ENCODE measurements around the gene ACVR2B. TPM values are rescaled to one million over a fixed set of nuclear protein-coding genes. Genes with fewer than 3 reads are reported as not detected.

The ACVR2B gene
- total and polyA plus RNA-seq, 7 experiments from 2014 or later, result 0.71 to 14.0 (median 7.5) TPM

DNA sequence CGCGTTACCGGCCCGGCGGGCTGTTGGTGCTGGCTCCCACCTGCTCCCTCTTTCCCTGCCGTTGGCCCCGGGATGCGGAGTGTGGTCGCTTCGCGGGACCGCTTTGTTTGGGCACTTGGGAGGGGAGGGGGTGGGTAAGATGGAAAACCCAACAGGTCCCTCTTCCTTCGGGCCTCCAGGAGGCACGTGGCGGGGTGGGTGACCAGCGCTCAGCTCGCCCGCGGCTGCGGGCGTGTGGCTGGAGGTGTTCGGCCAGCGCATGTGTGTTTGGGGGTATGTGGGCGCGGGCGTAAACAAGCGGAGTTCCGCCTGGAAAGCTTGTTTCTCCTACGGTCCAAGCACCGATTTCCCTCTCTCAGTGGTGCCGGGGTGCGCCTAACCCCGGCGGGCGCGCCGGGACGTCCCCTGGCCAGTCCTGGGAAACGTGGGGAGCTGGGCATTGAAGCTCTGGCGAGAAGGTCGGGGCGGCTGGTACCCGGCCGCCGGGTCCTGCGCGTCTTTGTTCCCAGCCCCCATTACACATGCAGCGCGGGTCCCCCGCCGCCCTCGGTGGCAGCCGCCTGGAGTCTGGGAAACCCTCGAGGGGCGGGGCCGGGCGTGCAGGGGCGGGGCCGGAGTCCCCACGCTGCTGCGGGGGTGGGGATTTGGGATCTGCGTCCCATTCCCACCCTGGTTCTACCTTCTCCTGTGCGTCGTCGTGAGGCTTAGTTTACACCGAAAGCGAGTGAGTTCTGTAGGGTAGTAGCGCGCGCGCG is 1.4 kb downstream of the ACVR2B start:
- H3K27me3 Mint-ChIP-seq, result peaks cover 0 to 14% (median 0%) of the 10 kb centered on the region in 5 donors
- CTCF ChIA-PET, result interaction anchor here (1.4 to 1.9 kb wide), 3 partner anchors 25 to 109 kb away, joined by 4 to 13 read pairs (median 9); partner anchors contain the start of gene XYLB
- H3K4me3 ChIP-seq (ENCODE audit: low read length), result peak overlapping the region; percentile 74
- peaks cover 0 to 8% (median 3%) of the 10 kb centered on the region in 11 donors for H3K9me3 Mint-ChIP-seq
- H3K4me1 ChIP-seq (ENCODE audit: control insufficient read depth in 2 of 2, insufficient read depth in 2 of 2, low read length in 2 of 2), result peaks cover 5 to 12% of the 10 kb centered on the region in 2 donors
- H3K36me3 ChIP-seq (ENCODE audit: control insufficient read depth in 2 of 3, insufficient read depth in 3 of 3, low read length in 3 of 3), result no peaks in the 10 kb centered on the region
- POLR2A ChIA-PET, result interaction anchor here (1.1 kb wide), 1 partner anchor 109 kb away, joined by 3 read pairs; the partner anchor contains the start of gene XYLB
- peak overlapping the region; percentile 88 to 99 (median 97) for H3K4me3 Mint-ChIP-seq
- no peaks in the 10 kb centered on the region for H3K27me3 ChIP-seq (ENCODE audit: control insufficient read depth in 2 of 2, insufficient read depth in 2 of 2, low read length in 2 of 2)
- H3K4me1 Mint-ChIP-seq, result peaks cover 7 to 40% (median 25%) of the 10 kb centered on the region in 7 donors
- H3K27ac Mint-ChIP-seq, result peak overlapping the region; percentile 52 to 95 (median 84)
- intact Hi-C loops (cut with micrococcal nuclease), result loop anchor here (1.0 to 2.0 kb wide), 8 partner anchors 24 to 318 kb away; partner anchors contain the start of genes XYLB (in 2 of the 2), ACAA1 (in 1 of the 2) and EXOG (in 1 of the 2)
- peak in 6 of 9 donors; percentile 10 to 52 (median 46) for DNase-seq
- peaks cover 0 to 4% (median 0%) of the 10 kb centered on the region in 5 donors for H3K36me3 Mint-ChIP-seq
- ATAC-seq, result no peak
- no peaks in the 10 kb centered on the region for H3K9me3 ChIP-seq (ENCODE audit: control insufficient read depth in 2 of 3, low read length in 3 of 3)
- peak overlapping the region; percentile 60 for H3K27ac ChIP-seq (ENCODE audit: low read depth, low read length)

DNA sequence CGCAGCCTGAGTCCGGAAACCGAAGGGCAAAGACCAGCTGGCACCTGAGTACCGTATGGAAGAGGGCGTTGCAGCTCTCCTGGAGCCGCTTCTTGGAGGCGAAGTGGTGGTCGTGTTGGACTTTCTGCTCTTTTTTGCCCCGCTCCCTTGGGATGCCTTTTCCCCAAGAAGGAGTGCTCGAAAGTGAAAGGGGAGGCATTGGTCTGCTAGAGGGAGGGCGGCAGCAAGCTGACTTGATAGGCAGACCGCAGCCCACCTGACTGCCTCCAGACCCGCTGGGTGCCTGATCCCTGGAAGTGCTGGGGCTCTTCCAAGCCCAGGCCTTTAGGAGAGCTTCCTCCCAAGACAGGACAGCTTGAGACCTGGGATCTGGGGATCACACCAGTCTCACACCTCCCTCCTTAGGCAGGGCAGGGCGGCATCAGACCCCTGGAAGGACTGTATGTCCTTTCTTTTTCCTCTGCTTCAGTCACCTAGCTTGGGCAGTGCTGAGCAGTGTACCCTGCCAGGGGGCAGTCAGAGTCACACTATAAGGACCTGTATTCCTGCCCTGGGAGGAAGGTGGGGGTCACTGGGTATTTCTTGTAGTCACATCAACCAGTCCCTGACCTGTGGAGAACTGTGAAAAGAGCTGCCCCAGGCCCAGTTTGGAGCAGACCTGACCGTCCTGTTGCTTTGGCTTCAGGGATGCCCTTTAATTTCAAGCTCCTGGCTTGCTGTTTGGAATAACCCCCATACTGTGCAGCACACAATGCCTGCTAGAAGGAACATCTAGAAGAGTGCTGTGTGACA is 2.1 kb downstream of the ACVR2B start:
- H3K4me1 Mint-ChIP-seq, result peaks cover 7 to 40% (median 25%) of the 10 kb centered on the region in 7 donors
- Histone ChIP-seq H3K36me3 (ENCODE audit: control insufficient read depth in 2 of 3, insufficient read depth in 3 of 3, low read length in 3 of 3) (no peaks in the 10 kb centered on the region), H3K27me3 (ENCODE audit: control insufficient read depth in 2 of 2, insufficient read depth in 2 of 2, low read length in 2 of 2) (no peaks in the 10 kb centered on the region), H3K4me3 (ENCODE audit: low read length) (peak overlapping the region; percentile 74), H3K4me1 (ENCODE audit: control insufficient read depth in 2 of 2, insufficient read depth in 2 of 2, low read length in 2 of 2) (peaks cover 5 to 12% of the 10 kb centered on the region in 2 donors), H3K9me3 (ENCODE audit: control insufficient read depth in 2 of 3, low read length in 3 of 3) (no peaks in the 10 kb centered on the region), H3K27ac (ENCODE audit: low read depth, low read length) (peak overlapping the region; percentile 60)
- H3K9me3 Mint-ChIP-seq, result peaks cover 0 to 3% (median 0%) of the 10 kb centered on the region in 11 donors
- intact Hi-C loops (cut with micrococcal nuclease), result loop anchor here (1.0 to 2.0 kb wide), 8 partner anchors 23 to 319 kb away; partner anchors contain the start of genes XYLB (in 2 of the 2), ACAA1 (in 1 of the 2) and EXOG (in 1 of the 2)
- H3K27me3 Mint-ChIP-seq, result peaks cover 0 to 12% (median 0%) of the 10 kb centered on the region in 5 donors
- DNase-seq, result peak in 1 of 9 donors; percentile 46
- H3K4me3 Mint-ChIP-seq, result peak overlapping the region; percentile 81 to 97 (median 96)
- peak overlapping the region in 6 of 9 donors; percentile 25 to 91 (median 59) for H3K27ac Mint-ChIP-seq
- ChIA-PET CTCF (interaction anchor here (0.6 to 1.9 kb wide), 4 partner anchors 25 to 109 kb away, joined by 3 to 13 read pairs (median 6); partner anchors contain the start of gene XYLB), POLR2A (interaction anchor here (0.6 to 1.1 kb wide), 3 partner anchors 18 to 110 kb away, joined by 3 to 4 read pairs (median 3); partner anchors contain the start of gene XYLB)
- peak; percentile 33 for ATAC-seq
- H3K36me3 Mint-ChIP-seq, result peaks cover 0 to 3% (median 0%) of the 10 kb centered on the region in 5 donors

DNA sequence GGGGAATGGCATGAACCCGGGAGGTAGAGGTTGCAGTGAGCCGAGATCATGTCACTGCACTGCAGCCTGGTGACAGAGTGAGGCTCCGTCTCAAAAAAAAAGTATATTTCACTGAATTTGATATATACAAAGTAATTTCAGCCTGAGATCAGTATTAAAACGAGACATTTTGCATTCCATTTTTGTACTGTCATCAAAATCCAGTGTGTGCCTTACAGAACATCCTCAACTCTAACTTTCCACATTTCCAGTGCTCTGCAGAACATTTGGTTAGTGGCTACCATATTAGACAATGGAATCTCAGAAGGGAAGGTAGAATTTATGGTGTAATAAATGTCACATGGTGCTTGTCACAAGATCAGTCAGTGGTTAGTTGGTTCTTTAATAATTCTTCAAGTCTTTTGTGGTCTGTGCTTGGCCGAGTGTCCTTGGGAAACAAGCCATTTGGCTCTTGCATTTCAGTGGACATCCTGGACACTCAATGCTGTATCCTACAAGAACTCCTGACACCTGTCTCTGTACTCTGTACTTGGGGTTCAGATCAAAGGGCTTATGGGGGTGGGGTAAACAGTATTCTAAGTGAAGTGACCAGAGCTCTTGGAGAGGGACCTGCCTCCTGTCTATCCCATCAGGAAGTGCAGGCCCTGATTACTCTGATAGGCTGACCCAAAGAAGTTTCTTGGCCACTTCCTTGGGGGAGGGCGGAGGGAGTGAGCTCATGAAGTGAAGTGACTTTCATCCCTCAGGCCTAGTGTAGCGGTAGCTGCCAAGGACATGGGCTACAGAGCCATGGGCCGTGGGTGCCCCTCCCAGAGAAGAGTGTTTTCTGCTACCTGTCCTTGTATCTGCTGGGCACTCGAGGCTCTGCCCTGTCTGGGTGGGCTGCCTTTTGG is 3.7 kb downstream of the ACVR2B start:
- peaks cover 5 to 12% of the 10 kb centered on the region in 2 donors for H3K4me1 ChIP-seq (ENCODE audit: control insufficient read depth in 2 of 2, insufficient read depth in 2 of 2, low read length in 2 of 2)
- Mint-ChIP-seq H3K4me3 (peak overlapping the region in 6 of 10 donors; percentile 13 to 90 (median 36)), H3K36me3 (peaks cover 0 to 3% (median 0%) of the 10 kb centered on the region in 5 donors), H3K27me3 (peaks cover 0 to 10% (median 0%) of the 10 kb centered on the region in 5 donors), H3K4me1 (peaks cover 7 to 40% (median 23%) of the 10 kb centered on the region in 7 donors), H3K27ac (no peak overlapping the region), H3K9me3 (no peaks in the 10 kb centered on the region)
- ATAC-seq (no peak), DNase-seq (no peak)
- ChIA-PET POLR2A (interaction anchor here (1.1 kb wide), 1 partner anchor 19 kb away, joined by 4 read pairs; no protein-coding TSS in a partner anchor), CTCF (interaction anchor here (1.4 kb wide), 1 partner anchor 22 kb away, joined by 4 read pairs; no protein-coding TSS in a partner anchor)
- H3K4me3 ChIP-seq (ENCODE audit: low read length), result no peak overlapping the region
- H3K27ac ChIP-seq (ENCODE audit: low read depth, low read length), result no peak overlapping the region
- intact Hi-C loops (cut with micrococcal nuclease), result no loop called here
- no peaks in the 10 kb centered on the region for H3K9me3 ChIP-seq (ENCODE audit: control insufficient read depth in 2 of 3, low read length in 3 of 3)
- no peaks in the 10 kb centered on the region for H3K27me3 ChIP-seq (ENCODE audit: control insufficient read depth in 2 of 2, insufficient read depth in 2 of 2, low read length in 2 of 2)
- H3K36me3 ChIP-seq (ENCODE audit: control insufficient read depth in 2 of 3, insufficient read depth in 3 of 3, low read length in 3 of 3), result no peaks in the 10 kb centered on the region

- H3K4me3 Mint-ChIP-seq, result no peak overlapping the region
- H3K36me3 ChIP-seq (ENCODE audit: control insufficient read depth in 2 of 3, insufficient read depth in 3 of 3, low read length in 3 of 3), result no peaks in the 10 kb centered on the region
- H3K27me3 Mint-ChIP-seq, result peaks cover 0 to 6% (median 0%) of the 10 kb centered on the region in 5 donors
- ChIA-PET CTCF (interaction anchor here (0.6 to 1.4 kb wide), 2 partner anchors 20 to 21 kb away, joined by 3 to 4 read pairs; no protein-coding TSS in a partner anchor), POLR2A (interaction anchor here (0.7 kb wide), 1 partner anchor 456 kb away, joined by 3 read pairs; no protein-coding TSS in a partner anchor)
- H3K4me1 ChIP-seq (ENCODE audit: control insufficient read depth in 2 of 2, insufficient read depth in 2 of 2, low read length in 2 of 2), result peaks cover 5 to 6% of the 10 kb centered on the region in 2 donors
- no peak for ATAC-seq
- peaks cover 0 to 3% (median 0%) of the 10 kb centered on the region in 5 donors for H3K36me3 Mint-ChIP-seq
- peaks cover 4 to 32% (median 17%) of the 10 kb centered on the region in 7 donors for H3K4me1 Mint-ChIP-seq
- H3K4me3 ChIP-seq (ENCODE audit: low read length), result no peak overlapping the region
- DNase-seq, result no peak
- H3K27ac Mint-ChIP-seq, result no peak overlapping the region
- H3K27me3 ChIP-seq (ENCODE audit: control insufficient read depth in 2 of 2, insufficient read depth in 2 of 2, low read length in 2 of 2), result no peaks in the 10 kb centered on the region
- intact Hi-C loops (cut with micrococcal nuclease), result no loop called here
- no peaks in the 10 kb centered on the region for H3K9me3 ChIP-seq (ENCODE audit: control insufficient read depth in 2 of 3, low read length in 3 of 3)
- no peak overlapping the region for H3K27ac ChIP-seq (ENCODE audit: low read depth, low read length)
- no peaks in the 10 kb centered on the region for H3K9me3 Mint-ChIP-seq
These were observed 5.3 kb downstream of the ACVR2B start for GRCh38 chr3:38458796-38459498.

DNA sequence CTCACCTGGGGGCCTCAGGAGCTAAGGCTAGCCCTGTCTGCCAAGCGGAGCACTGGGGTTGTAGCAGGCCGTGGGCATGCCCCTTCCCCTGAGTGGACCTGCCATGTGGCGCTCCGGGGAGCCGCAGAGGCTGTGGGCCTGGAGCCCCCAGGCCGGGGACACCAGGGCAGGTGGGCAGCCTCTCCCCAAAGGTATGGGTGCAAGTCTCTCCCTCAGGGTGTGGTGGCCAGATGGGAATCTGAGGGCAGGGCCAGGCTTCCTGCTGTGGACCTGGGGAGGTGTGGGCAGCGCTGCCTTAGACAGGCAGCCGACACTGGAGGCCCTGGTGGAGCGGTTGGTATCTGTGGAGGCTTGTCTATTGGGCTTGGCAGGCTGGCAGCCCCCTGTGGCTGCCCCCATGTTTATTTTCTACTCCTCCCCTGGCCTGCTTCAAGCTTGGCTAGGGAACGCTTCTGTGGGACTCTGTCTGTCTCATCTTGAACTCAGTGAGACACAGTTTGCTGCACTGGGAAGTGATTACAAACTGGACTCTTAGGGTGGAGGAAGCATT is 5.9 kb downstream of the ACVR2B start:
- ATAC-seq (no peak), DNase-seq (no peak)
- Mint-ChIP-seq H3K27ac (no peak overlapping the region), H3K36me3 (peaks cover 0 to 7% (median 0%) of the 10 kb centered on the region in 5 donors), H3K4me3 (no peak overlapping the region), H3K27me3 (peaks cover 0 to 4% (median 0%) of the 10 kb centered on the region in 5 donors), H3K9me3 (peaks cover 0 to 5% (median 0%) of the 10 kb centered on the region in 11 donors), H3K4me1 (peaks cover 2 to 32% (median 18%) of the 10 kb centered on the region in 7 donors)
- ChIA-PET POLR2A (no interaction called here), CTCF (no interaction called here)
- no peak overlapping the region for H3K27ac ChIP-seq (ENCODE audit: low read depth, low read length)
- no peaks in the 10 kb centered on the region for H3K36me3 ChIP-seq (ENCODE audit: control insufficient read depth in 2 of 3, insufficient read depth in 3 of 3, low read length in 3 of 3)
- H3K4me1 ChIP-seq (ENCODE audit: control insufficient read depth in 2 of 2, insufficient read depth in 2 of 2, low read length in 2 of 2), result peaks cover 5 to 6% of the 10 kb centered on the region in 2 donors
- intact Hi-C loops (cut with micrococcal nuclease), result no loop called here
- H3K4me3 ChIP-seq (ENCODE audit: low read length), result no peak overlapping the region
- H3K27me3 ChIP-seq (ENCODE audit: control insufficient read depth in 2 of 2, insufficient read depth in 2 of 2, low read length in 2 of 2), result no peaks in the 10 kb centered on the region
- no peaks in the 10 kb centered on the region for H3K9me3 ChIP-seq (ENCODE audit: control insufficient read depth in 2 of 3, low read length in 3 of 3)
